Progenitor cell of endocrine pancreas (in vitro differentiated cells): ENCODE data around the gene PLGRKT. TPM values are rescaled to one million over a fixed set of nuclear protein-coding genes. Genes with fewer than 3 reads are reported as not detected.

Source experiments
- DNase-seq: peaks from one replicate; pipeline ENCODE4 v3.0.0; 2021; ENCODE audit warnings: low spot score; ENCODE audit not compliant: unreplicated experiment
- H3K27ac Mint-ChIP-seq: 2 replicates; pipeline ENCODE4 v1.8.0; 2021; ENCODE audit warnings: mild to moderate bottlenecking, moderate library complexity, mixed read lengths
- H3K27me3 Mint-ChIP-seq: 2 replicates; pipeline ENCODE4 v1.8.0; 2021; ENCODE audit warnings: mixed read lengths
- H3K36me3 Mint-ChIP-seq: 2 replicates; pipeline ENCODE4 v1.8.0; 2022; ENCODE audit warnings: mixed read lengths; ENCODE audit not compliant: insufficient read depth
- H3K4me1 Mint-ChIP-seq: 2 replicates; pipeline ENCODE4 v1.8.0; 2021; ENCODE audit warnings: low read depth, mixed read lengths
- H3K4me3 Mint-ChIP-seq: 2 replicates; pipeline ENCODE4 v1.8.0; 2021; ENCODE audit warnings: low read depth, mild to moderate bottlenecking, moderate library complexity, mixed read lengths
- H3K9me3 Mint-ChIP-seq: 2 replicates; pipeline ENCODE4 v1.8.0; 2021; ENCODE audit warnings: low read depth, mixed read lengths
- total RNA-seq: library from RNA; stranded (reverse); gene quantifications from 2 replicates; pipeline ENCODE4 v1.2.1, GENCODE V29; 2021
- TF ChIP-seq, protein P1 (sequence below): fragments of 200-600 bp; sonication (generic); IDR thresholded peaks from one replicate; pipeline ENCODE4 v1.5.0; 2021; ENCODE audit warnings: antibody characterized with exemption, mild to moderate bottlenecking; ENCODE audit not compliant: unreplicated experiment

PLGRKT gene
- total RNA-seq, 1 donor from 2014 or later, result 18.9 TPM

DNA sequence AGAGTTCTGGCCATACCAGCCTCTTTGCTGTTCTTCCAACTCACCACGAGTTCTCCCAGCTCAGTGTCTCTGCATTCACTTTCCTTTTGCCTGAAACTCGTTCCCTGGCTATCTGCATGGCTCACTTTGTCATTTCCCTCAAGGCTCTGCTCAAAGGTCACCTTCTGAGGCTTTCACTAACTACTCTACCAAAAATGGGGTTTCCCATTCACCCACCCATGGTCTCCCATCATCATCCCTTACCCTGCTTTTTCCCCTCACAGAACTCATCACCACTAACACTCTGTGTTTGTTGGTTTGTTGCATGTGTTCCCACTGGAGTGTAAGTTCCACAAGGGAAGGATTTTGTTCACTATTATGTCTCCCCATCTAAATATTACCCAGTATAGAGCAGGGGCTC lies 16.6 kb downstream of the PLGRKT start:
- Mint-ChIP-seq H3K4me1 (no peaks in the 10 kb centered on the region), H3K27ac (no peak overlapping the region), H3K36me3 (peaks cover 2% of the 10 kb centered on the region), H3K9me3 (peaks cover 3% of the 10 kb centered on the region), H3K27me3 (no peaks in the 10 kb centered on the region), H3K4me3 (no peak overlapping the region)
- DNase-seq, result no peak
- TF ChIP-seq, protein P1, sequence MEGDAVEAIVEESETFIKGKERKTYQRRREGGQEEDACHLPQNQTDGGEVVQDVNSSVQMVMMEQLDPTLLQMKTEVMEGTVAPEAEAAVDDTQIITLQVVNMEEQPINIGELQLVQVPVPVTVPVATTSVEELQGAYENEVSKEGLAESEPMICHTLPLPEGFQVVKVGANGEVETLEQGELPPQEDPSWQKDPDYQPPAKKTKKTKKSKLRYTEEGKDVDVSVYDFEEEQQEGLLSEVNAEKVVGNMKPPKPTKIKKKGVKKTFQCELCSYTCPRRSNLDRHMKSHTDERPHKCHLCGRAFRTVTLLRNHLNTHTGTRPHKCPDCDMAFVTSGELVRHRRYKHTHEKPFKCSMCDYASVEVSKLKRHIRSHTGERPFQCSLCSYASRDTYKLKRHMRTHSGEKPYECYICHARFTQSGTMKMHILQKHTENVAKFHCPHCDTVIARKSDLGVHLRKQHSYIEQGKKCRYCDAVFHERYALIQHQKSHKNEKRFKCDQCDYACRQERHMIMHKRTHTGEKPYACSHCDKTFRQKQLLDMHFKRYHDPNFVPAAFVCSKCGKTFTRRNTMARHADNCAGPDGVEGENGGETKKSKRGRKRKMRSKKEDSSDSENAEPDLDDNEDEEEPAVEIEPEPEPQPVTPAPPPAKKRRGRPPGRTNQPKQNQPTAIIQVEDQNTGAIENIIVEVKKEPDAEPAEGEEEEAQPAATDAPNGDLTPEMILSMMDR, result no peak

DNA sequence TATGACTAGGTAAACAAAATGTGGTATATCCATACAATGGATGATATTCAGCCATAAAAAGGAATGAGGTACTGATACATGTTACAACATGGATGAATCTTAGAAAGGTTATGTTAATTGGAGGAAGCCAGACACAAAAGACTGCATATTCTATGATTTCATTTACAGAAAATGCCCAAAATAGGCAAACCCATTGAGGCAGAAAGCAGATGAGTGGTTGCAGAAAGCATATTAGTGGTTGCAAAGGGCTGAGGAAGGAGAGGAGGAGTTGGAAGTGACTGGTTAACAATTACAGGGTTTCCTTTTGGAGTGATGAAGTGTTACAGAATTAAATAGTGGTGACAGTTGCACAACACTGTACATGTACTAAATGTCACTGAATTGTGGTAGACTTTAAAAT lies 17.7 kb downstream of the PLGRKT start:
- Mint-ChIP-seq H3K27ac (no peak overlapping the region), H3K27me3 (no peaks in the 10 kb centered on the region), H3K36me3 (peaks cover 2% of the 10 kb centered on the region), H3K4me1 (no peaks in the 10 kb centered on the region), H3K9me3 (peaks cover 2% of the 10 kb centered on the region), H3K4me3 (no peak overlapping the region)
- TF ChIP-seq, protein P1, result no peak
- no peak for DNase-seq

DNA sequence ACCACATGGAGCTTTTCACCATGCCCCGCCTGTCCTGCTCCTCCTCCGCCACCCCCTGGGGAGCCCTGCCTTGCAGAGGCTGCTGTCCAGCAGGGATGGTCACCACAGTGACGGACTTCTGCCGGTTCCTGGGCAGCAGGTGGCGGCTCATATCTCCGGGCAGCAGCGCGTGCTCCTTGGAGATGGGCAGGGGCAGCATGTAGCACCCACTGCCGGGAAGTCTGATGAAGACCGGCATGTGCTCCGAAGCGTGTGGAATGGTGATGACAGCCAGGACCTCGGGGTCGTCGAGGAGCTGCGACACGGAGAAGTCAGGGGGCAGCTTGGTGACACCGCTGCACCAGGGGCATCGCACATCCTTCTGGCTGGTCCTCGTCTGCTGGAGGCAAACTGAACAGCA lies 19.2 kb downstream of the PLGRKT start:
- H3K4me1 Mint-ChIP-seq, result no peaks in the 10 kb centered on the region
- H3K27ac Mint-ChIP-seq, result no peak overlapping the region
- TF ChIP-seq, protein P1, result no peak
- no peak overlapping the region for H3K4me3 Mint-ChIP-seq
- H3K36me3 Mint-ChIP-seq, result peaks cover 4% of the 10 kb centered on the region
- no peak for DNase-seq
- H3K27me3 Mint-ChIP-seq, result no peaks in the 10 kb centered on the region
- peaks cover 4% of the 10 kb centered on the region for H3K9me3 Mint-ChIP-seq

DNA sequence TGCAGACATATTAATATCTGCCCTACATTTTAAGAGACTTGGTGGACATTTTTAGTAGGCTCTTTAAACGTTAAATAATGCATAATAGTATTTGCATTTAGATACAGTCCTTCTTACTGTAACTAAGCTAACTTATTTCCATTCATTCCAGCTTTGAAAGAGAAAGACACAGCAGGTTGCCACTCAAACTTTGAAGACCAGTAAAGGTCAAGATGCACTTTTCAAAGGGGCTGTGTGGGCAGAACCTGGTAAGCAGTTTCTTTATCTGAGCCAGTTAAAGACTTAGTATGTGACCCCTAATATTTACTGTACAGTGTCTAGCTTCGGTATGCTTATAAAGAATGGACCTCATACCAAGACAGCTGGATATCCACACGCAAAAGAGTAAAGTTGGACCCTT lies 20.8 kb downstream of the PLGRKT start:
- H3K27me3 Mint-ChIP-seq, result no peaks in the 10 kb centered on the region
- peaks cover 6% of the 10 kb centered on the region for H3K36me3 Mint-ChIP-seq
- H3K9me3 Mint-ChIP-seq, result peaks cover 8% of the 10 kb centered on the region
- no peaks in the 10 kb centered on the region for H3K4me1 Mint-ChIP-seq
- TF ChIP-seq, protein P1, result no peak
- H3K4me3 Mint-ChIP-seq, result no peak overlapping the region
- no peak for DNase-seq
- no peak overlapping the region for H3K27ac Mint-ChIP-seq

DNA sequence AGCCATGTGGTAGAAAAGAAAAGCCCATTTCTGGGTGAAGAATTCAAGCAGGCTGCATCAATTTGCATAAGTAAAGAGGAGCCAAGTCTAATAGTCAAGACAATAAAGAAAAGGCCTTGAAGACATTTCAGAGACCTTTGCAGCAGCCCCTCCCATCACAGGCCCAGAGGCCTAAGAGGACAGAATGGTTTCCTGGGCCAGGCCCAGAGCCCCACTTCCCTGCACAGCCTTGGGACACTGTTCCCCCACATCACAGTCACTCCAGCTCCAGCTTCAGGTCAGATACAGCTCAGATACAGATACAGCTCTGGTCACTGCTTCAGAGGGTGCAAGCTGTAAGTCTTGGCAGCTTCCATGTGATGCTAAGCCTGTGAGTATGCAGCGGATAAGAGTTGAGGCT lies 29.1 kb downstream of the PLGRKT start:
- Mint-ChIP-seq H3K27ac (no peak overlapping the region), H3K27me3 (no peaks in the 10 kb centered on the region), H3K9me3 (peaks cover 45% of the 10 kb centered on the region), H3K4me3 (no peak overlapping the region), H3K4me1 (no peaks in the 10 kb centered on the region), H3K36me3 (peaks cover 26% of the 10 kb centered on the region)
- TF ChIP-seq, protein P1, result no peak
- DNase-seq, result no peak
